ENCODE data around the gene FRK. TPM values are rescaled to one million over a fixed set of nuclear protein-coding genes. Genes with fewer than 3 reads are reported as not detected.
"Not testable (repeated sequence)": the region's sequence is repeated elsewhere in the genome, so short reads cannot be mapped to it uniquely, and the experiment has no call there.

FRK gene
- total RNA-seq, 1 donor from 2014 or later, result 0.31 TPM

DNA sequence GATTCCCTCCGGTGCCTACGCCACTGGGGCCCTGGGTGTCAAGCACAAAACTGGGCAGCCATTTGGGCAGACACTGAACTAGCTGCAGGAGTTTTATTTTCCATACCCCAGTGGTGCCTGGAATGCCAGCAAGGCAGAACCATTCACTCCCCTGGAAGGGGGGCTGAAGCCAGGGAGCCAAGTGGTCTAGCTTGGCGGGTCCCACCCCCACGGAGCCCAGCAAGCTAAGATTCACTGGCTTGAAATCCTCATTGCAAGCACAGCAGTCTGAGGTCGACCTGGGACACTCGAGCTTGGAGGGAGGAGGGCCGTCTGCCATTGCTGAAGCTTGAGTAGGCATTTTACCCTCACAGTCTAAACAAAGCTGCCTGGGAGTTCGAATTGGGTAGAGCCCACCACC lies 125.3 kb downstream of the FRK start:
- CTCF ChIA-PET, result no interaction called here
- no peak overlapping the region for H3K4me3 Mint-ChIP-seq
- TF ChIP-seq, protein P1, sequence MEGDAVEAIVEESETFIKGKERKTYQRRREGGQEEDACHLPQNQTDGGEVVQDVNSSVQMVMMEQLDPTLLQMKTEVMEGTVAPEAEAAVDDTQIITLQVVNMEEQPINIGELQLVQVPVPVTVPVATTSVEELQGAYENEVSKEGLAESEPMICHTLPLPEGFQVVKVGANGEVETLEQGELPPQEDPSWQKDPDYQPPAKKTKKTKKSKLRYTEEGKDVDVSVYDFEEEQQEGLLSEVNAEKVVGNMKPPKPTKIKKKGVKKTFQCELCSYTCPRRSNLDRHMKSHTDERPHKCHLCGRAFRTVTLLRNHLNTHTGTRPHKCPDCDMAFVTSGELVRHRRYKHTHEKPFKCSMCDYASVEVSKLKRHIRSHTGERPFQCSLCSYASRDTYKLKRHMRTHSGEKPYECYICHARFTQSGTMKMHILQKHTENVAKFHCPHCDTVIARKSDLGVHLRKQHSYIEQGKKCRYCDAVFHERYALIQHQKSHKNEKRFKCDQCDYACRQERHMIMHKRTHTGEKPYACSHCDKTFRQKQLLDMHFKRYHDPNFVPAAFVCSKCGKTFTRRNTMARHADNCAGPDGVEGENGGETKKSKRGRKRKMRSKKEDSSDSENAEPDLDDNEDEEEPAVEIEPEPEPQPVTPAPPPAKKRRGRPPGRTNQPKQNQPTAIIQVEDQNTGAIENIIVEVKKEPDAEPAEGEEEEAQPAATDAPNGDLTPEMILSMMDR (IDR thresholded peaks at IDR 0.05), result no peak
- intact Hi-C loops (cut with micrococcal nuclease), result no loop called here
- H3K36me3 Mint-ChIP-seq (ENCODE audit: low read depth), result no peaks in the 10 kb centered on the region
- no peaks in the 10 kb centered on the region for H3K4me1 Mint-ChIP-seq
- peaks cover 6% of the 10 kb centered on the region for H3K9me3 Mint-ChIP-seq
- POLR2A ChIA-PET, result no interaction called here
- no peaks in the 10 kb centered on the region for H3K27me3 Mint-ChIP-seq
- H3K27ac Mint-ChIP-seq, result no peak overlapping the region
- DNase-seq (no peak), ATAC-seq (ENCODE audit: low read depth) (no peak)

DNA sequence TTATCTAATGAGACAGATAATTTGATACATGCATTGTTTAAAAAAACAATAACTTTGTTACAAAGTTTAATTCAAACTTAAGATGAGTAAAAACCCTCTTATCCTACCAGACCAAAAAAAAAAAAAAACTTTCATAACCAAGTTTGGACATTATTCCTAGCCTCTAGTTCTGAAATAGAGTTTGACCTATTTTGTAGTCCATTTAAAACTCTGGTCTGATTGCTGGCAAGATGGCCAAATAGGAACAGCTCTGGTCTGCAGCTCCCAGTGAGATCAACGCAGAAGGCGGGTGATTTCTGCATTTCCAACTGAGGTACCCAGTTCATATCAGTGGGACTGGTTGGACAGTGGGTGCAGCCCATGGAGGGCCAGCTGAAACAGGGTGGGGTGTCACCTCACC lies 125.9 kb downstream of the FRK start:
- Mint-ChIP-seq H3K36me3 (ENCODE audit: low read depth) (no peaks in the 10 kb centered on the region), H3K4me3 (no peak overlapping the region), H3K27me3 (no peaks in the 10 kb centered on the region), H3K27ac (no peak overlapping the region), H3K9me3 (peaks cover 4% of the 10 kb centered on the region), H3K4me1 (no peaks in the 10 kb centered on the region)
- TF ChIP-seq, protein P1 (IDR thresholded peaks at IDR 0.05), result no peak
- intact Hi-C loops (cut with micrococcal nuclease), result no loop called here
- DNase-seq (no peak), ATAC-seq (ENCODE audit: low read depth) (no peak)
- ChIA-PET POLR2A (no interaction called here), CTCF (no interaction called here)

DNA sequence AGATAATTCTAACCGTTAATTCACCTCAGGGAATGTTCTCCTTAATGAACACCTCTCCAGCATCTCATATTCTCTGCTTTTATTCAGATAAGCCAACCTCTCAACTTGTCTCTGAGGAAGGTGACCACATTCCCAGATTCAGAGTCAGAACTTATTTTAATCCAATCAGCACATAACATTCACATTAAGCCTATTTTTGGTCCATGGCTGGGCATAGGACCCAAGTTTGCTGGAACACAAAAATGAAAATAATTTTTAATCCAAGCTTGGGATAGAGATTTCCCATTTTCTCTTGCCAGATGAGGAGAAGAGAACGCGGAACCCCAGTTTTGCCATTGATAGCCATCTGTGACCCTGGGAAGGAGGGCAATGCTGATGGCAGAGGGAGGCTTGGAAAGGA lies 126.5 kb downstream of the FRK start:
- H3K9me3 Mint-ChIP-seq, result no peaks in the 10 kb centered on the region
- DNase-seq (no peak), ATAC-seq (ENCODE audit: low read depth) (no peak)
- H3K27me3 Mint-ChIP-seq, result no peaks in the 10 kb centered on the region
- no peak overlapping the region for H3K27ac Mint-ChIP-seq
- TF ChIP-seq, protein P1 (IDR thresholded peaks at IDR 0.05), result no peak
- intact Hi-C loops (cut with micrococcal nuclease), result no loop called here
- ChIA-PET POLR2A (no interaction called here), CTCF (no interaction called here)
- no peaks in the 10 kb centered on the region for H3K4me1 Mint-ChIP-seq
- H3K4me3 Mint-ChIP-seq, result no peak overlapping the region
- H3K36me3 Mint-ChIP-seq (ENCODE audit: low read depth), result no peaks in the 10 kb centered on the region

DNA sequence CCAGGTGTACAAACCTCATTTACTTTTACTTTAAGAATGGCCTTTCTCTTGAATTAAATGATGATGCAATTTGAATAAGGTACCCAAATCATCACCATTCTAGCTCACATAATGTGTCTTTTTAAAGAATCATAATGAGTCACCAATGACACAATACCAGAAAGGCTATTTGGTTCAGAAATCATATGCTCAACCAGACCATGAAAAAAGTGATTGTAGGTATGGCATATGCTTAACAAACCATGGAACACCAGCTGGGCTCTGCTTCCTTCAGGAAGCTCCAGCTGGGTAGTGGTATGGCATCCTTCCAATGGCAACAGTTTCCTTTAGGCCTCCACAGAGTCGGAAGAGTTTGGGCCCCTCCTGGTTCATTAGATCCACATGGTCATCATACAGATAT lies 128.2 kb downstream of the FRK start:
- CTCF ChIA-PET, result no interaction called here
- TF ChIP-seq, protein P1 (IDR thresholded peaks at IDR 0.05), result no peak
- no peak for DNase-seq
- POLR2A ChIA-PET, result no interaction called here
- Mint-ChIP-seq H3K27me3 (no peaks in the 10 kb centered on the region), H3K27ac (no peak overlapping the region), H3K4me3 (no peak overlapping the region), H3K36me3 (ENCODE audit: low read depth) (no peaks in the 10 kb centered on the region), H3K4me1 (no peaks in the 10 kb centered on the region), H3K9me3 (no peaks in the 10 kb centered on the region)
- intact Hi-C loops (cut with micrococcal nuclease), result no loop called here
- ATAC-seq (ENCODE audit: low read depth), result no peak

DNA sequence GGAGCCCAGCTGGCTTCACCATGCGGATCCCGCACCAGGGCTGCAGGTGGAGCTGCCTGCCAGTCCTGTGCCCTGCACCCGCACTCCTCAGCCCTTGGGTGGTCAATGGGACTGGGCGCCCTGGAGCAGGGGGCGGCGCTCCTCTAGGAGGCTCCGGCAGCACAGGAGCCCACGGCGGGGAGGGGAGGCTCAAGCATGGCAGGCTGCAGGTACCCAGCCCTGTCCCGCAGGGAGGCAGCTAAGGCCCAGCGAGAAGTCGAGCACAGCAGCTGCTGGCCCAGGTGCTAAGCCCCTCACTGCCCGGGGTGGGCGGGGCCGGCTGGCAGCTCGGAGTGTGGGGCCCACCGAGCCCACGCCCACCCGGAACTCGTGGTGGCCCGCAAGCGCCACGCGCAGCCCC lies 132.7 kb downstream of the FRK start:
- H3K36me3 Mint-ChIP-seq (ENCODE audit: low read depth); CTCF ChIA-PET; H3K4me1 Mint-ChIP-seq; H3K4me3 Mint-ChIP-seq; DNase-seq; POLR2A ChIA-PET; intact Hi-C loops (cut with micrococcal nuclease); H3K9me3 Mint-ChIP-seq; ATAC-seq (ENCODE audit: low read depth); H3K27me3 Mint-ChIP-seq; H3K27ac Mint-ChIP-seq: not testable (repeated sequence)

DNA sequence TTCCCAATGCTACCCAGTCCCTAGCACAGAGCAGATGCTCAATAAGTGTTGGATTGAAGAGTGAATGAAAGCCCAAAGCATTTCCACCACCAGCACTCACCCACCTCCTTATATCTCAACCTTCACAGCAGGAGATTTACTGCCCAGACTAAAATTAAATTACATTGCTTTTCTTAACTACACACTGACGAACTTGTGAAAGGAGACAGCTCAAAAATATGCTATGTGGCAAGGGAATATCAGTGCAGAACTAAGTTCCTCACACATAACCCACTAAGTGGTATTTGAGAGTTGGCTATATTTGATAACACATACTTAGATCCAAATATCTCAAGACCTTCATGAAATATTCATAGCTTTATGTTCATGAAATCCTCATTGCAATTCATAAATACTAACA lies 137.7 kb downstream of the FRK start:
- Mint-ChIP-seq H3K9me3 (no peaks in the 10 kb centered on the region), H3K27ac (no peak overlapping the region), H3K27me3 (no peaks in the 10 kb centered on the region), H3K4me3 (no peak overlapping the region), H3K36me3 (ENCODE audit: low read depth) (no peaks in the 10 kb centered on the region), H3K4me1 (no peaks in the 10 kb centered on the region)
- intact Hi-C loops (cut with micrococcal nuclease), result no loop called here
- ChIA-PET POLR2A (no interaction called here), CTCF (no interaction called here)
- TF ChIP-seq, protein P1 (IDR thresholded peaks at IDR 0.05), result no peak
- no peak for DNase-seq
- ATAC-seq (ENCODE audit: low read depth), result no peak

All from activated B cell treated with CpG ODN at 0.5 μM for 24 hours (primary cell).